IMR-90 (cell line): ENCODE data around the gene IFNLR1. TPM values are rescaled to one million over a fixed set of nuclear protein-coding genes. Genes with fewer than 3 reads are reported as not detected.

Experiments
- ATAC-seq: fragments of 200-7000 bp; cut with Tn5 transposase; 2 replicates; pipeline ENCODE4 v1.9.1; 2020; ENCODE audit warnings: low read depth, mild to moderate bottlenecking, moderate library complexity
- BruUV-seq: library from RNA; stranded (reverse); fragments of 400-500 nt; replicated peaks from 2 replicates; lab custom pipeline; 2021; lab: Mats Ljungman, UMichigan
- CTCF ChIA-PET: fragments of 300-600 bp; formaldehyde crosslinking; extraction: SDS; loops from one replicate; lab custom pipeline; 2021; ENCODE audit warnings: antibody characterized with exemption; lab: Yijun Ruan, JAX
- POLR2A ChIA-PET: fragments of 300-600 bp; sonication (Branson Sonifier 250); formaldehyde crosslinking; loops from one replicate; lab custom pipeline; 2022; ENCODE audit warnings: antibody characterized with exemption; ENCODE audit not compliant: unreplicated experiment; lab: Charles Lee
- DNase-seq: peaks from one replicate; pipeline ENCODE4 v3.0.0; 2013
- H2AFZ ChIP-seq: replicated peaks from 2 replicates; pipeline ENCODE3; 2013; ENCODE audit warnings: low read length, mild to moderate bottlenecking; ENCODE audit not compliant: poor library complexity
- H2AK5ac ChIP-seq: 2 replicates; pipeline ENCODE4 v1.6.1; 2013; ENCODE audit warnings: low read depth, low read length, inconsistent platforms
- H2AK9ac ChIP-seq: replicated peaks from 2 replicates; pipeline ENCODE3; 2013; ENCODE audit warnings: mild to moderate bottlenecking, low read depth, low read length, moderate library complexity; ENCODE audit not compliant: poor library complexity
- H2BK120ac ChIP-seq: 2 replicates; pipeline ENCODE4 v1.6.1; 2013; ENCODE audit warnings: low read depth, low read length, inconsistent platforms
- H2BK15ac ChIP-seq: 3 replicates; pipeline ENCODE4 v1.6.1; 2013; ENCODE audit warnings: low read depth, low read length, inconsistent platforms
- H2BK20ac ChIP-seq: 2 replicates; pipeline ENCODE4 v1.6.1; 2013; ENCODE audit warnings: low read depth, mild to moderate bottlenecking, inconsistent platforms, low read length, moderate library complexity
- H2BK5ac ChIP-seq: 2 replicates; pipeline ENCODE4 v1.6.1; 2013; ENCODE audit warnings: mild to moderate bottlenecking, low read depth, low read length, inconsistent platforms; ENCODE audit not compliant: poor library complexity, severe bottlenecking
- H3K14ac ChIP-seq: replicated peaks from 2 replicates; pipeline ENCODE4 v1.6.1; 2013; ENCODE audit warnings: low read depth, low read length, inconsistent platforms
- H3K18ac ChIP-seq: 2 replicates; pipeline ENCODE4 v1.6.1; 2013; ENCODE audit warnings: low read depth, low read length, control low read depth
- H3K23ac ChIP-seq: 2 replicates; pipeline ENCODE4 v1.6.1; 2013; ENCODE audit warnings: low read depth, low read length, inconsistent platforms
- H3K27ac ChIP-seq: 2 replicates; pipeline ENCODE4 v1.5.1; 2013; ENCODE audit warnings: mild to moderate bottlenecking, control low read depth, low read length; ENCODE audit not compliant: insufficient read depth
- H3K27me3 ChIP-seq: 2 replicates; pipeline ENCODE4 v1.6.1; 2013; ENCODE audit warnings: low read length; ENCODE audit not compliant: control insufficient read depth, insufficient read depth
- H3K36me3 ChIP-seq: 2 replicates; pipeline ENCODE4 v1.6.1; 2013; ENCODE audit warnings: low read length, mixed read lengths; ENCODE audit not compliant: control insufficient read depth, insufficient read depth
- H3K4ac ChIP-seq: 2 replicates; pipeline ENCODE4 v1.6.1; 2013; ENCODE audit warnings: low read depth, low read length, inconsistent platforms
- H3K4me1 ChIP-seq: 2 replicates; pipeline ENCODE4 v1.6.1; 2013; ENCODE audit warnings: low read length, mixed read lengths; ENCODE audit not compliant: control insufficient read depth, insufficient read depth
- H3K4me2 ChIP-seq: 2 replicates; pipeline ENCODE4 v1.6.1; 2013; ENCODE audit warnings: low read depth, mild to moderate bottlenecking, control low read depth, low read length, moderate library complexity
- H3K4me3 ChIP-seq: 2 replicates; pipeline ENCODE4 v1.5.1; 2013; ENCODE audit warnings: low read depth, mild to moderate bottlenecking, control low read depth, low read length, moderate library complexity; ENCODE audit not compliant: insufficient read depth
- H3K56ac ChIP-seq: 2 replicates; pipeline ENCODE4 v1.6.1; 2013; ENCODE audit warnings: low read length, inconsistent platforms; ENCODE audit not compliant: insufficient read depth; ENCODE audit errors: extremely low read depth
- H3K79me1 ChIP-seq, 2 experiments: 2 replicates each; pipeline ENCODE4 v1.6.1; 2013; ENCODE audit warnings: low read length in 2 of 2, inconsistent platforms in 1 of 2, low read depth in 1 of 2
- H3K9ac ChIP-seq: 2 replicates; pipeline ENCODE4 v1.6.1; 2013; ENCODE audit warnings: low read depth, low read length, control low read depth
- H3K9me1 ChIP-seq: 2 replicates; pipeline ENCODE4 v1.6.1; 2013; ENCODE audit warnings: low read length, inconsistent platforms; ENCODE audit not compliant: insufficient read depth
- H3K9me3 ChIP-seq: 2 replicates; pipeline ENCODE4 v1.6.1; 2013; ENCODE audit warnings: low read length; ENCODE audit not compliant: control insufficient read depth, insufficient read depth
- H4K20me1 ChIP-seq: 2 replicates; pipeline ENCODE4 v1.6.1; 2013; ENCODE audit warnings: low read length, inconsistent platforms; ENCODE audit not compliant: insufficient read depth
- H4K5ac ChIP-seq: 2 replicates; pipeline ENCODE4 v1.6.1; 2013; ENCODE audit warnings: mild to moderate bottlenecking, low read depth, low read length, control low read depth
- H4K8ac ChIP-seq, 2 experiments: 2 replicates each; pipeline ENCODE4 v1.6.1; 2013; ENCODE audit warnings: low read depth in 2 of 2, low read length in 2 of 2, control low read depth in 1 of 2, inconsistent platforms in 1 of 2
- H4K91ac ChIP-seq: 2 replicates; pipeline ENCODE4 v1.6.1; 2013; ENCODE audit warnings: low read depth, low read length, inconsistent platforms; ENCODE audit not compliant: insufficient read depth
- CHD1 ChIP-seq: IDR thresholded peaks from 2 replicates; pipeline ENCODE4 v1.6.1; 2012; ENCODE audit warnings: low read depth, low read length, improper control_type of control experiment
- MAFK ChIP-seq: IDR thresholded peaks from 2 replicates; pipeline ENCODE4 v1.6.1; 2012; ENCODE audit warnings: low read depth, low read length, improper control_type of control experiment
- MAZ ChIP-seq: IDR thresholded peaks from 2 replicates; pipeline ENCODE4 v1.6.1; 2012; ENCODE audit warnings: low read depth, mild to moderate bottlenecking, low read length, improper control_type of control experiment, moderate library complexity, borderline replicate concordance
- NFE2L2 ChIP-seq: fragments of 150-350 bp; IDR thresholded peaks from 2 replicates; pipeline ENCODE4 v1.6.1; 2016; ENCODE audit warnings: low read depth, mild to moderate bottlenecking, low read length
- POLR2A ChIP-seq: IDR thresholded peaks from 2 replicates; pipeline ENCODE4 v1.6.1; 2012; ENCODE audit warnings: mild to moderate bottlenecking, low read depth, low read length
- RCOR1 ChIP-seq: IDR thresholded peaks from 2 replicates; pipeline ENCODE4 v1.6.1; 2012; ENCODE audit warnings: mild to moderate bottlenecking, low read length, improper control_type of control experiment; ENCODE audit not compliant: insufficient replicate concordance
- RFX5 ChIP-seq: IDR thresholded peaks from 2 replicates; pipeline ENCODE4 v1.8.0; 2012; ENCODE audit warnings: low read depth, mild to moderate bottlenecking, low read length, moderate library complexity
- USF2 ChIP-seq: fragments of 150-350 bp; IDR thresholded peaks from 2 replicates; pipeline ENCODE4 v1.6.1; 2017; ENCODE audit warnings: mild to moderate bottlenecking, antibody characterized with exemption, low read length, low read depth
- WGBS, 2 experiments: methylation state at CpG; one replicate each; pipeline versions ENCODE4 v1.1.5 to v1.1.7; 2013; ENCODE audit warnings: missing lambda C conversion rate in 2 of 2; ENCODE audit not compliant: insufficient read length in 1 of 2; ENCODE audit errors: extremely low coverage in 2 of 2; 5-methylcytosine and 5-hydroxymethylcytosine counted together
- dilution Hi-C: fragments of 300-500 bp; cut with HindIII; formaldehyde crosslinking; loops from one replicate; pipeline ENCODE4 v1.14.3; 2018; ENCODE audit warnings: low sequenced_read_pairs; ENCODE audit not compliant: unreplicated experiment
- in situ Hi-C: fragments of 300-500 bp; cut with MboI; formaldehyde crosslinking; loops from 3 replicates; pipeline ENCODE4 v1.14.3; 2019; ENCODE audit warnings: low sequenced_read_pairs, inconsistent platforms, mixed read lengths
- intact Hi-C: fragments of 100-400 bp; cut with micrococcal nuclease; formaldehyde crosslinking; loops from 2 replicates; pipeline ENCODE4 v1.10.0; 2022
- polyA plus RNA-seq, 3 experiments: library from polyadenylated mRNA; depleted of rRNA; stranded (reverse); fragments of >200 nt; gene quantifications; 2 replicates each; pipeline ENCODE4 v1.2.3, GENCODE V29; 2012; ENCODE audit warnings: low replicate concordance in 1 of 3
- total RNA-seq: library from RNA; depleted of rRNA; stranded (reverse); fragments of >200 nt; gene quantifications from 2 replicates; pipeline ENCODE4 v1.2.3, GENCODE V29; 2012
- TF ChIP-seq, protein P1 (sequence below): fragments of 150-350 bp; IDR thresholded peaks from 2 replicates; pipeline ENCODE4 v1.6.1; 2016; ENCODE audit warnings: low read depth, mild to moderate bottlenecking, low read length, moderate library complexity, borderline replicate concordance

The IFNLR1 gene
- total and polyA plus RNA-seq, 2 of the 4 experiments (the other 2 are of a cell fraction): not detected

DNA sequence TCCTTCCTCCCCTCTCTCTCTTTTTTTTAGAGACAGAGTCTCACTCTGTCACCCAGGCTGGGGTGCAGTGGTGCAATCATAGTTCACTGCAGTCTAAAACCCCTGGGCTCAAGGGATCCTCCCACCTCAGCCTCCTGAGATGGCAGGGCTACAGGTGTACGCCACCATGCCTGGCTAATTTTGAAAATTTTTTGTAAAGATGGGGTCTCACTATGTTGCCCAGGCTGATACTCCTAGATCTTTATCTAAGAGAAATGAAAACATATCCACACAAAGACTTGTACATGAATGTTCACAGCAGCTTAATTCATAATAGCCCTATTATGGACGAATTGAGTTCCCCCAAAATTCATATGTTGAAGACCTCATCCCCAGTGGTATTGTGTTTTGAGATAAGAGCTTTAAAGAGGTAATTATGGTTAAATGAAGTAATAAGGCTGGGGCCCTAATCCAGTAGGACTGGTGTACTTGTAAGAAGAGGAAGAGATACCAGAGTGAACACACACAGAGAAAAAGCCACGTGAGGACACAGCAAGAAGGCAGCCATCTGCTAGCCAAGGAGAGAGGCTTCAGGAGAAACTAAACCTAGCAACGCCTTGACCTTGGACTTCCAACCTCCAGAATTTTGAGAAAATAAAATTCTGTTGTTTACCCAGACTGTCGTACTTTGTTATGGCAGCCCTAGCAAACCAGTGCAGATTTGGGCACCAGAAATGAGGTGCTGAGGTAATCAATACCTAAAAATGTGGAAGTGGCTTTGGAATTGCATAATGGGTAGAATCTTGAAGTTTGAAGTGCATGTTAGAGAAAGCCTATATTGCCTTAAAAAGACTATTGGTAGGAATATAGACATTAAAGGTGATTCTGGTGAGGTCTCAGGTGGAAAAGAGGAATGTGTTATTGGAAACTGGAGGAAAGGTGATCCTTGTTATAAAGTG lies 13.2 kb downstream of the IFNLR1 start:
- ChIA-PET CTCF (interaction anchor here (1.9 kb wide), 1 partner anchor 11 kb away, joined by 4 read pairs; no protein-coding TSS in a partner anchor), POLR2A (no interaction called here)
- no peak overlapping the region for H4K91ac ChIP-seq
- H4K8ac ChIP-seq: no peak overlapping the region
- no peak overlapping the region for H3K4me2 ChIP-seq
- in situ Hi-C loops (no loop called here), dilution Hi-C loops (no loop called here), intact Hi-C loops (no loop called here)
- no peak overlapping the region for H3K4ac ChIP-seq
- no peak overlapping the region for H2BK120ac ChIP-seq
- H2BK15ac ChIP-seq: no peak overlapping the region
- DNase-seq (no peak), ATAC-seq (no peak)
- H2BK5ac ChIP-seq: no peak overlapping the region
- no peak overlapping the region for H2BK20ac ChIP-seq
- no peaks in the 10 kb centered on the region for H3K9me1 ChIP-seq
- BruUV-seq: no TSS peak
- WGBS, 2 experiments: 17% methylated on average over 2 of the region's 5 CpGs; no CpG with 5 or more reads in 1 of the 2 experiments
- no peaks in the 10 kb centered on the region for H3K79me1 ChIP-seq
- H3K36me3 ChIP-seq: no peaks in the 10 kb centered on the region
- no peaks in the 10 kb centered on the region for H4K20me1 ChIP-seq
- no peak overlapping the region for H2AK9ac ChIP-seq
- no peak overlapping the region for H3K18ac ChIP-seq
- H3K4me1 ChIP-seq: no peaks in the 10 kb centered on the region
- H3K9ac ChIP-seq: no peak overlapping the region
- H3K4me3 ChIP-seq: no peak overlapping the region
- H3K9me3 ChIP-seq: no peaks in the 10 kb centered on the region
- H2AK5ac ChIP-seq: no peak overlapping the region
- H3K27ac ChIP-seq: no peak overlapping the region
- H4K5ac ChIP-seq: no peak overlapping the region
- no peak for TF ChIP-seq NFE2L2
- TF ChIP-seq CHD1: no peak
- TF ChIP-seq MAZ: no peak
- no peak for TF ChIP-seq MAFK
- TF ChIP-seq, protein P1, sequence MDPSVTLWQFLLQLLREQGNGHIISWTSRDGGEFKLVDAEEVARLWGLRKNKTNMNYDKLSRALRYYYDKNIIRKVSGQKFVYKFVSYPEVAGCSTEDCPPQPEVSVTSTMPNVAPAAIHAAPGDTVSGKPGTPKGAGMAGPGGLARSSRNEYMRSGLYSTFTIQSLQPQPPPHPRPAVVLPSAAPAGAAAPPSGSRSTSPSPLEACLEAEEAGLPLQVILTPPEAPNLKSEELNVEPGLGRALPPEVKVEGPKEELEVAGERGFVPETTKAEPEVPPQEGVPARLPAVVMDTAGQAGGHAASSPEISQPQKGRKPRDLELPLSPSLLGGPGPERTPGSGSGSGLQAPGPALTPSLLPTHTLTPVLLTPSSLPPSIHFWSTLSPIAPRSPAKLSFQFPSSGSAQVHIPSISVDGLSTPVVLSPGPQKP: no peak
- no peak for TF ChIP-seq USF2
- TF ChIP-seq RFX5: no peak
- no peak for TF ChIP-seq POLR2A
- TF ChIP-seq RCOR1: no peak
- peaks cover 38% of the 10 kb centered on the region for H3K27me3 ChIP-seq
- no peak overlapping the region for H3K23ac ChIP-seq
- no peak overlapping the region for H3K14ac ChIP-seq
- H3K56ac ChIP-seq: no peak overlapping the region
- no peak overlapping the region for H2AFZ ChIP-seq
